Left ventricle myocardium inferior (tissue), 1 donor: Measurements from ENCODE around the gene SZRD1. TPM values are rescaled to one million over a fixed set of nuclear protein-coding genes. Genes with fewer than 3 reads are reported as not detected.

Source experiments
- DNase-seq: peaks from one replicate; pipeline ENCODE4 v3.0.0-alpha.2; 2020
- H3K27ac ChIP-seq: fragments of 200-600 bp; replicated peaks from 2 replicates; pipeline ENCODE4 v1.8.0; 2021
- H3K27me3 ChIP-seq: fragments of 200-600 bp; 2 replicates; pipeline ENCODE4 v1.8.0; 2021; ENCODE audit warnings: low read depth
- H3K36me3 ChIP-seq: fragments of 200-600 bp; 2 replicates; pipeline ENCODE4 v1.8.0; 2021
- H3K4me1 ChIP-seq: fragments of 200-600 bp; 2 replicates; pipeline ENCODE4 v1.8.0; 2021
- H3K4me3 ChIP-seq: fragments of 200-600 bp; 2 replicates; pipeline ENCODE4 v1.8.0; 2021; ENCODE audit warnings: mild to moderate bottlenecking, moderate library complexity
- H3K9me3 ChIP-seq: fragments of 200-600 bp; replicated peaks from 2 replicates; pipeline ENCODE4 v1.8.0; 2021
- intact Hi-C: fragments of 100-400 bp; cut with micrococcal nuclease; formaldehyde crosslinking; loops from one replicate; pipeline ENCODE4 v1.11.0; 2022
- total RNA-seq: library from RNA; stranded (reverse); fragmentation: NEBNext Ultra II Directional; extraction: Animal tissue kit (Norgen Biotek cat#: 25700); gene quantifications from one replicate; pipeline ENCODE4 v1.2.1, GENCODE V29; 2021
- TF ChIP-seq, protein P1 (sequence below): fragments of 200-600 bp; IDR thresholded peaks from 2 replicates; pipeline ENCODE4 v1.8.0; 2021; ENCODE audit warnings: antibody characterized with exemption, mild to moderate bottlenecking, borderline replicate concordance
- donor health status: DM: no; HTN: yes; CAD: no; lungs with severe emphysema.

The SZRD1 gene
- total RNA-seq, 1 donor from 2014 or later, result 97.3 TPM

DNA sequence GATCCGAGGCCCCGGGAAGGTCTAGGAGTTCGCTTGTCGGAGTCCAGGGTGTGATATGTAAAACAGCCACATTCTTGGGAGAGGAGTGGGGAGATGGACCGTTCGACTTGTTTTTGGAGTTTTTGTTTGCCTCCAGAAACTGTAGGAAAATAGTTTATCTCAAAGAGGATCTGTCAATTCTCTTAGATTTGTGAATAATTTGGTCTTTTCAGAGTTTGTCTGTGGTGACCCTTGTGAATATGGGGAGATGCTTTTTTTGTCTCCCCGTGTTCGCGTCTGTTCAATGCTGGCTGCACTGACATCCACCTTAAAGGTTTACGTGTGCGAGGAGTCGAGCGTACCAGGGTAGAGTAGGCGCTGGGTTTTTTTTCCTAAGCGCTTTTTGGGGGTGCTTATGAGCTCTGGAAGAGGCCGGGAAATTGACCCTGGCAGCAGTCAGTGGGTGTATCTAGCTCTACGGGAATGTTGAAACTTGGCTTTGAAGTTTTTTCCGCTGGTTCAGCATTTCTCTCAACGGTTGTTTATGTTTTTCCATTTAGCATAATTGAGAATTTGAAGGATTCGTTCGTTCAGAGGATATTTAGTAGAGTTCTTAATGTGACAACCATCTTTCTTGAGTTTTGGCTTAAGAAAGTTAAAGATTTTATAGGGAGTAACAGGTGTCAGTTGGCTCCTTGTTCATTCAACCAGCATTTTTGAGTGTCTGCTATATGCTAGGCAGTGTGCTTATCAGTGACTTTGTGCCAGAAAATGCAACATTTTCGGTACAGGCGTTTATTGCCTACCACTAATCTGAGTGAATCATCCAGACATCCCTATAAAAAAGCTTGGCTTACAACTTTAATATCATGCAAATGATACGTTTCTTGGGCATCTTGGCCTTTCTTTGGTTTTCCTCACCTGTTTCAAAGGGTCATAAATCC is 1.2 kb downstream of the SZRD1 start:
- H3K4me1 ChIP-seq, result peaks cover 66% of the 10 kb centered on the region
- DNase-seq, result no peak
- TF ChIP-seq, protein P1, sequence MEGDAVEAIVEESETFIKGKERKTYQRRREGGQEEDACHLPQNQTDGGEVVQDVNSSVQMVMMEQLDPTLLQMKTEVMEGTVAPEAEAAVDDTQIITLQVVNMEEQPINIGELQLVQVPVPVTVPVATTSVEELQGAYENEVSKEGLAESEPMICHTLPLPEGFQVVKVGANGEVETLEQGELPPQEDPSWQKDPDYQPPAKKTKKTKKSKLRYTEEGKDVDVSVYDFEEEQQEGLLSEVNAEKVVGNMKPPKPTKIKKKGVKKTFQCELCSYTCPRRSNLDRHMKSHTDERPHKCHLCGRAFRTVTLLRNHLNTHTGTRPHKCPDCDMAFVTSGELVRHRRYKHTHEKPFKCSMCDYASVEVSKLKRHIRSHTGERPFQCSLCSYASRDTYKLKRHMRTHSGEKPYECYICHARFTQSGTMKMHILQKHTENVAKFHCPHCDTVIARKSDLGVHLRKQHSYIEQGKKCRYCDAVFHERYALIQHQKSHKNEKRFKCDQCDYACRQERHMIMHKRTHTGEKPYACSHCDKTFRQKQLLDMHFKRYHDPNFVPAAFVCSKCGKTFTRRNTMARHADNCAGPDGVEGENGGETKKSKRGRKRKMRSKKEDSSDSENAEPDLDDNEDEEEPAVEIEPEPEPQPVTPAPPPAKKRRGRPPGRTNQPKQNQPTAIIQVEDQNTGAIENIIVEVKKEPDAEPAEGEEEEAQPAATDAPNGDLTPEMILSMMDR, result no peak
- peak overlapping the region; percentile 99 for H3K27ac ChIP-seq
- H3K27me3 ChIP-seq, result no peaks in the 10 kb centered on the region
- H3K36me3 ChIP-seq, result no peaks in the 10 kb centered on the region
- intact Hi-C loops, result no loop called here
- H3K9me3 ChIP-seq, result no peaks in the 10 kb centered on the region
- peak overlapping the region; percentile 92 for H3K4me3 ChIP-seq

DNA sequence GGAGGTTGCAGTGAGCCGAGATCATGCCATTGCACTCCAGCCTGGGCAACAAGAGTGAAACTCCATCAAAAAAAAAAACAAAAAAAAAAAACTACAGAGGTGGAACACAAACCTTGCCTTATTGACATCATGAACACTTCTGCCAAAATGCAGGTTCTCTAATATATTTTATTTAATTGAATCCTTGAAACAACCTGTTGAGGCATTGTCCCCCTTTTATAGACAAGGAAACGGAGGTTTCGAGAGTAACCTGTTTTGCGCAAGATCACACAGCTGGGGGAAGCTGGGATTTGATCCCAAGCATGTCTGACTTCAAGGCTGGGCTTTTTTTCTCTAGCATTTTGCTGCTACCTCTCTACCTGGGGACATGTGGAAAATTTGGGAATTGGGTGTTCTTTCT is 2.8 kb downstream of the SZRD1 start:
- Histone ChIP-seq H3K4me1 (peaks cover 73% of the 10 kb centered on the region), H3K27me3 (no peaks in the 10 kb centered on the region), H3K27ac (no peak overlapping the region), H3K36me3 (no peaks in the 10 kb centered on the region), H3K9me3 (no peaks in the 10 kb centered on the region), H3K4me3 (no peak overlapping the region)
- no peak for DNase-seq
- TF ChIP-seq, protein P1, result no peak
- intact Hi-C loops, result loop anchor here (10.0 kb wide), 1 partner anchor 55 kb away; no protein-coding TSS in a partner anchor

DNA sequence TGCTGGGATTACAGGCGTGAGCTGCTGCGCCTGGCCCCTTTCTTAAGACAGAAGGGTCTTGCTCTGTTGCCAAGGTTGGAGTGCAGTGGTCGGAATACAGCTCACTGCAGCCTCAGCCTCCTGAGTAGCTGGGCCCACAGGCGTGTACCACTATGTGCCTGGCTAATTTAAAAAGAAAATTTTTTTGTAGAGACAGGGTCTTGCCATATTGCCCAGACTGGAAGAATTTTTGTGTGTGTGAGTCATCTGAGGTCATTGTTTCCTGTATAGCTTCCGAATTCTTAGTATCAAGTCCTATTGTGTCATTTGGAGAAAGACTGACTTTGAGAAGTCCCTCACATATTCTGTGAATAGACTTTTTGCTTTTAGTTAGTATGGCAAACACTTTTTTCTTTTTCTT is 4.7 kb downstream of the SZRD1 start:
- Histone ChIP-seq H3K27me3 (no peaks in the 10 kb centered on the region), H3K4me3 (no peak overlapping the region), H3K4me1 (peaks cover 87% of the 10 kb centered on the region), H3K9me3 (no peaks in the 10 kb centered on the region), H3K36me3 (no peaks in the 10 kb centered on the region), H3K27ac (peak overlapping the region; percentile 7)
- DNase-seq, result no peak
- intact Hi-C loops, result loop anchor here (10.0 kb wide), 1 partner anchor 53 kb away; no protein-coding TSS in a partner anchor
- TF ChIP-seq, protein P1, result no peak

DNA sequence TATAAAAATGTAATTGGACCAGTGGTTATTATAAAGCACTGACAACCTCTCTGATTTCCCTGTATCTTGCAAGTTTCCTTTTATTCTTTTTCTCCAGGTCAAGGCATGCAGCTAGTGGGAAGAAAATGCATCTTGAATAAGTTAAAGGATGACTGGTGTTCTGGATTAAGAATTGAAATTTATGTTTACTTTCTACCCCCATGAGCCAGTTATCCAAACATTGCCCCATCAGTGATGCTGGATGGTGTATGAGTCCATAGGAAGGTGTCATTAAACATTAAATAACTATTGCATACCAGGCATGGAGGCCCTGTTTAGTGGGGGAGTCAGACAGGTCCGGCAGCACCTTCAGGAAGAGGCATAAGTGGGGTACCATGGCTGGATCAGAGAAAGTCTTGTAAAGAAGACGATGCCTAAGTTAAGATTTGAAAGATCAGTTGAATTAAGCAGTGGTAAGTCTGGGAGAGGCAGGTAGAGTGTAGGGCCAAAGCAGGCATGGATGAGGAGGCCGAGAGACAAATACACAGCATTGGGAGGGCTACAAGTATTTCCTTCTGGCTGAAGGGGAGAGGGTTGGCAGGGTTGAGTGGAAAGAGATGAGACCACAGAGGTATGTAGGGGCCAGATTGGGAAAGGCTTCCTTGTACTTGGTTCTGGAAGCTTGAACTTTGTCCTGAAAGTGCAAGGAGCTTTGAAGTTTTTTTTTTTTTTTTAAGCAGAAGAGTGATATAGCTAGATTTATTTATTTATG is 5.7 kb downstream of the SZRD1 start:
- H3K4me1 ChIP-seq, result peaks cover 90% of the 10 kb centered on the region

DNA sequence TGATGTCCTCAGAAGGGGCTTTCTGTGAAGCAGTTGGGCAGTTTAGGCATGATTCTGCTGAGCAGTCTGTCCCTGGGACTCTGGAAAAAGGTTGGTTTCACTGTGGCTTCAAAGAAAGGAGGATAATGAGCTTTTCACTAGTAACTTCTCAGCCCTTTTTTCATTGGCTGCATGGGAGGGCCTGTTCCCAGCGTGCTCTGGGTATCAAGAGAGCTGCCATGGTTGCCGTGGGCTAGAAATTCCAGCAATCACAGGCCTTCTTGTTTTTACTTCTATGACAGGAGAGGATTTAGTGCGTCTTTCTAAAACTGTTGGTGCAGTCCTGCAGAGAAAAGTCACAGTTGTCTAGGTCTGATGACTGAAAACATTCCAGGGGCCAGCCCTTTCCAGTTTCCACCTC is 7.2 kb downstream of the SZRD1 start:
- DNase-seq, result no peak
- Histone ChIP-seq H3K36me3 (no peaks in the 10 kb centered on the region), H3K4me1 (peaks cover 92% of the 10 kb centered on the region), H3K27me3 (no peaks in the 10 kb centered on the region), H3K27ac (peak overlapping the region; percentile 86), H3K4me3 (no peak overlapping the region), H3K9me3 (no peaks in the 10 kb centered on the region)
- TF ChIP-seq, protein P1, result no peak
- intact Hi-C loops, result loop anchor here (10.0 kb wide), 1 partner anchor 51 kb away; no protein-coding TSS in a partner anchor

More for the DNA sequence above, 5.7 kb downstream of the SZRD1 start:
- no peaks in the 10 kb centered on the region for H3K36me3 ChIP-seq
- intact Hi-C loops, result loop anchor here (10.0 kb wide), 1 partner anchor 52 kb away; no protein-coding TSS in a partner anchor
- DNase-seq, result no peak
- no peaks in the 10 kb centered on the region for H3K9me3 ChIP-seq
- H3K4me3 ChIP-seq, result no peak overlapping the region
- TF ChIP-seq, protein P1, result no peak
- no peak overlapping the region for H3K27ac ChIP-seq
- H3K27me3 ChIP-seq, result no peaks in the 10 kb centered on the region
